HG02678 (cell line): ENCODE results near the gene NAT8.
"Not testable (repeated sequence)": the region's sequence is repeated elsewhere in the genome, so short reads cannot be mapped to it uniquely, and the experiment has no call there.

ENCODE experiments used
- ATAC-seq: cut with Tn5 transposase; IDR thresholded peaks from one replicate; pipeline ENCODE4 v1.9.1; 2021; ENCODE audit warnings: mild to moderate bottlenecking, moderate library complexity; ENCODE audit not compliant: unreplicated experiment

The NAT8 gene

GRCh38 chr2:73642338-73643018 is at the start of gene NAT8:
Gene NAT8, minus strand, starts transcription at chr2:73642422. Its CDS starts 794 bp downstream, at chr2:73641628.
- ATAC-seq: no peak

GRCh38 chr2:73690372-73691088 is 48.3 kb upstream of the NAT8 start:
- not testable (repeated sequence) for ATAC-seq

GRCh38 chr2:73688494-73688893 is 46.3 kb upstream of the NAT8 start:
- ATAC-seq: not testable (repeated sequence)

GRCh38 chr2:73685764-73686438 is 43.7 kb upstream of the NAT8 start:
- ATAC-seq: no peak

- ATAC-seq: not testable (repeated sequence)
Observed at GRCh38 chr2:73684905-73685304, 42.7 kb upstream of the NAT8 start.

- ATAC-seq: not testable (repeated sequence)
Observed at GRCh38 chr2:73684325-73684724, 42.1 kb upstream of the NAT8 start.

GRCh38 chr2:73679951-73680571 is 37.8 kb upstream of the NAT8 start:
- not testable (repeated sequence) for ATAC-seq

GRCh38 chr2:73679237-73679636 is 37.0 kb upstream of the NAT8 start:
- ATAC-seq: not testable (repeated sequence)

GRCh38 chr2:73678008-73678407 is 35.8 kb upstream of the NAT8 start:
- not testable (repeated sequence) for ATAC-seq

GRCh38 chr2:73676211-73676610 is 34.0 kb upstream of the NAT8 start:
- not testable (repeated sequence) for ATAC-seq

GRCh38 chr2:73674696-73675157 is 32.5 kb upstream of the NAT8 start:
- not testable (repeated sequence) for ATAC-seq

- not testable (repeated sequence) for ATAC-seq
Observed at GRCh38 chr2:73669976-73670375, 27.8 kb upstream of the NAT8 start.

- ATAC-seq: not testable (repeated sequence)
Observed at GRCh38 chr2:73667239-73667638, 25.0 kb upstream of the NAT8 start.

- no peak for ATAC-seq
Observed at GRCh38 chr2:73654175-73654574, 12.0 kb upstream of the NAT8 start.

- no peak for ATAC-seq
Observed at GRCh38 chr2:73652348-73652747, 10.1 kb upstream of the NAT8 start.

GRCh38 chr2:73651591-73652230 is 9.5 kb upstream of the NAT8 start:
- ATAC-seq: no peak

- not testable (repeated sequence) for ATAC-seq
Observed at GRCh38 chr2:73647690-73648089, 5.5 kb upstream of the NAT8 start.

- no peak for ATAC-seq
Observed at GRCh38 chr2:73641767-73642062, 507 bp downstream of the NAT8 start.

GRCh38 chr2:73640946-73641766 is 1.1 kb downstream of the NAT8 start:
- no peak for ATAC-seq

- ATAC-seq: no peak
Observed at GRCh38 chr2:73640511-73640911, 1.7 kb downstream of the NAT8 start.
